Measurements from ENCODE around the gene FRMD4A.
"Not testable (repeated sequence)": the region's sequence is repeated elsewhere in the genome, so short reads cannot be mapped to it uniquely, and the experiment has no call there.

Gene FRMD4A

GRCh38 chr10:13924040-13924725 lies 406.5 kb downstream of the FRMD4A start:
- Mint-ChIP-seq H3K4me3 (no peak overlapping the region), H3K9me3 (no peaks in the 10 kb centered on the region), H3K27me3 (no peaks in the 10 kb centered on the region), H3K36me3 (no peaks in the 10 kb centered on the region), H3K4me1 (peaks cover 30% of the 10 kb centered on the region), H3K27ac (no peak overlapping the region)
- ATAC-seq = no peak

DNA sequence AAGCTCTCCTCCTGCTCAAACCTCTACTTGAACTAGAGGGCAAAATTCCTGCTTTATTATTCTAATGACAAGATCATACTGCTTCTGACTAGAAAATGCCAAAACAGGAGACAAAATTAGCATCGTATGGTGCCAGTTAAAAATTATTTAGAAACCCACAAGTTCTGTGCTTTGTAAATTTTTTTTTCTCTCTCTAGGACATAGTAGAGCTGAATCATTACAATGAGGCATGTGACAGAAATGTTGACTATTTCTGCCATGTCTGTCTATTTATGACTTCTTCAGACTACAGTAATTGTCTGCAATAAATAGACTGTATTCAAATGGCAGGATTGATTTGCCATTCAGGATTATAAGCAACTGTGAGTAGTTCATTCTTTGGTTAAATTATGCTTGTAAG lies 408.1 kb downstream of the FRMD4A start:
- no peak overlapping the region for H3K27ac Mint-ChIP-seq
- H3K36me3 Mint-ChIP-seq = no peaks in the 10 kb centered on the region
- no peak for ATAC-seq
- H3K9me3 Mint-ChIP-seq = no peaks in the 10 kb centered on the region
- peaks cover 30% of the 10 kb centered on the region for H3K4me1 Mint-ChIP-seq
- H3K27me3 Mint-ChIP-seq = no peaks in the 10 kb centered on the region
- H3K4me3 Mint-ChIP-seq = no peak overlapping the region

GRCh38 chr10:13921941-13922340 lies 408.8 kb downstream of the FRMD4A start:
- H3K4me3 Mint-ChIP-seq = no peak overlapping the region
- H3K9me3 Mint-ChIP-seq = no peaks in the 10 kb centered on the region
- no peaks in the 10 kb centered on the region for H3K27me3 Mint-ChIP-seq
- H3K36me3 Mint-ChIP-seq = no peaks in the 10 kb centered on the region
- ATAC-seq = no peak
- peaks cover 30% of the 10 kb centered on the region for H3K4me1 Mint-ChIP-seq
- H3K27ac Mint-ChIP-seq = no peak overlapping the region

DNA sequence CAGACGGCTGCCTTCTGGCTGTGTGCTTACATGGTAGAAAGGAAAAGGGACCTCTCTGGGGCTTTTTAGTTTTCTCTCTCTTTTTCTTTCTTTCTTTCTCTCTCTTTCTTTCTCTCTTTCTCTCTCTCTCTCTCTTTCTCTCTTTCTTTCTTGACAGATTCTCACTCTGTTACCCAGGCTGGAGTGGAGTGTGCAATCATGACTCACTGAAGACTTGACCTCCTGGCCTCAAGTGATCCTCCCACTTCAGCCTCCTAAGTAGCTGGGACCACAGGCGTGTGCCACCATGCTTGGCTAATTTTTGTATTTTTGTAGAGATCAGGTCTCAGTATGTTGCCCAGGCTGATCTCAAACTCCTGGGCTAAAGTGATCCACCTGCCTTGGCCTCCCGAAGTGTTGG lies 409.6 kb downstream of the FRMD4A start:
- H3K4me3 Mint-ChIP-seq, H3K27me3 Mint-ChIP-seq, ATAC-seq, H3K36me3 Mint-ChIP-seq, H3K9me3 Mint-ChIP-seq, H3K27ac Mint-ChIP-seq: not testable (repeated sequence)
- H3K4me1 Mint-ChIP-seq = peaks cover 28% of the 10 kb centered on the region

GRCh38 chr10:13920465-13920864 lies 410.3 kb downstream of the FRMD4A start:
- Mint-ChIP-seq H3K4me3 (no peak overlapping the region), H3K9me3 (no peaks in the 10 kb centered on the region), H3K4me1 (peaks cover 21% of the 10 kb centered on the region), H3K36me3 (no peaks in the 10 kb centered on the region), H3K27me3 (no peaks in the 10 kb centered on the region), H3K27ac (no peak overlapping the region)
- ATAC-seq = no peak

- ATAC-seq = no peak
- H3K9me3 Mint-ChIP-seq = no peaks in the 10 kb centered on the region
- H3K36me3 Mint-ChIP-seq = no peaks in the 10 kb centered on the region
- no peaks in the 10 kb centered on the region for H3K27me3 Mint-ChIP-seq
- H3K27ac Mint-ChIP-seq = no peak overlapping the region
- peaks cover 17% of the 10 kb centered on the region for H3K4me1 Mint-ChIP-seq
- H3K4me3 Mint-ChIP-seq = no peak overlapping the region
Measured at GRCh38 chr10:13920031-13920430, 410.7 kb downstream of the FRMD4A start.

DNA sequence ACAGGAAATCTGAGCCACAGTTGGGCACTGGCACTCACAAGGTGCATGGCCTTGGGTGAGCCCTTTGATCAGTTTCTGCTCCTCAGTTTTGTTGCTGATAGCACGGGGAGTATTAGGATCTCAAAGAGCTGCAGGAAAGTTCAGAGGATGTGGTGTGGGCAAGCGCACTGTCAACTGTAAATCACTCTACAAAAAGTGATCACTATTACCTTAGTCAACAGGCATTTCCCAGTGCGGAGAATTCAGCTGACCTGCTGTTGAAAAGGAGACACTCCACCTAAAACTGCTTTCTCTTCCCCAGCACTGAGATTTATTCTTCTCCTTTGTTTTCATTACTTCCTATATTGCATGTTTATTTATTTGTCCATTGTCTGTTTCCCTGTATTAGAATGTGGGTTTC lies 412.9 kb downstream of the FRMD4A start:
- Mint-ChIP-seq H3K36me3 (no peaks in the 10 kb centered on the region), H3K9me3 (no peaks in the 10 kb centered on the region), H3K27ac (no peak overlapping the region), H3K27me3 (no peaks in the 10 kb centered on the region), H3K4me1 (peaks cover 16% of the 10 kb centered on the region), H3K4me3 (no peak overlapping the region)
- ATAC-seq = no peak

DNA sequence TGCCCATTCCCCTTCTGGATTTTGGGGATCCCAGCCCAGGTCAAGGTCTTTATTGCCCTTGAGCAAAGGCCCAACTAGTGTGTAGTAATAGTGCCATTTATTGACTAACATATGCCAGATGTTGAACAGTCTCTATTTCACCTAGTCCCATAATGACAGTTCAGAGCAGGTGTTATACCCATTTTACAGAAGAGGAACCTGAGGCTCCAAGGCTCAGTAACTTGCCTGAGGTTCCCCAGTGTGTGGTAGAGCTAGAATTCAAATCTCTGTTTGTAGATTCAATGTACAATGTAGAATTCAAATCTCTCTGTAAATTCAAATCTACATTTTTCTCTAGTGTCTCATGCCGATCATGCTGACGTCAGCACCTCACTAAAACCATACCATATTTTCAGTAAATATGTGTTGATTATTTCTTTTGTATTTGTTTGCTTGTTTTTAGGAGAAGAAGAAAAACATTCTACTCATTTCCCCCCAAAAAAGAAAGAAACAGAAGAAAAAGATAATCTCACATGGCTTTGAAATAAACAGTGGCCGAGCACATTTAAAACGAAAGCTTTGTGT lies 414.3 kb downstream of the FRMD4A start:
- Mint-ChIP-seq H3K4me1 (peaks cover 16% of the 10 kb centered on the region), H3K4me3 (no peak overlapping the region), H3K27me3 (no peaks in the 10 kb centered on the region), H3K27ac (no peak overlapping the region), H3K9me3 (no peaks in the 10 kb centered on the region), H3K36me3 (no peaks in the 10 kb centered on the region)
- no peak for ATAC-seq

DNA sequence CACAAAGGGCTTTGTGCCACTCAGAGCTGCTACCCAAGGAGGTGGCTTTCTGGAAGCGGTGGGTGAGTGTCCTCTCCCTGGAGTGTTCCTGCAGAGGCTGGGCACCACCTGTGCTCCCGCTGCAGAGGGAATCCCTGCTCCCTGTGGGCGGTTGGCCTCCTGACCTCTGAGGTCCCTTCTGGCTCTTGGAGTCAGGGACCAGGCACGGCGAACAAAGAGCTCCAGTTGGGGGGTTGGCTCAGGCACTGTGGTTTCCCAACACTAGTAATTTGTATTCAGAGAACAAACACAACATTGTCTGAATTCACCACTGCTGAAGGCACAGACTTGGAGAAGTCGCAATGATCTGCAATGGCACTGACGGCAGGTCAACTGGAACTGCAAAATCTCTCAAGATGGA lies 415.0 kb downstream of the FRMD4A start:
- no peak for ATAC-seq
- no peaks in the 10 kb centered on the region for H3K36me3 Mint-ChIP-seq
- H3K27me3 Mint-ChIP-seq = no peaks in the 10 kb centered on the region
- no peak overlapping the region for H3K4me3 Mint-ChIP-seq
- no peaks in the 10 kb centered on the region for H3K9me3 Mint-ChIP-seq
- peaks cover 9% of the 10 kb centered on the region for H3K4me1 Mint-ChIP-seq
- no peak overlapping the region for H3K27ac Mint-ChIP-seq

DNA sequence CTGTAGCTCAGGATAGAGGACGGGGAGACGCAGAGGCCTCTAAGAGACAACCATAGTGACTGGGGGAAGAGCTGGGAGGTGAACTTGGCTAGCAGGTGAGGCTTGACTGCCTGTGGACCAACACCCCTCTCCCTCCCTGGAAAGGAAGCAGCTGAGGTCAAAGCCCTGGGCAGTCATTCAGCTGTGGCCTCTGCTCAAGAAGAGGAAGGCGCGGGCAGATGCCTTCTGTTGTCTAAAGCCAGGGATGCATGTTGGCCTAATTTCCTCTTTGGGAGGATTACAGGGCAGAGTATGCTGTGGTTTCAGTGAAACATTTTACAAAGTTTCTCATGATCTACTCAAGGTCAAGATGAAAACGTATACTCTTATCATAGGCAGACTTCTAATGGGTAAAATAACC lies 416.8 kb downstream of the FRMD4A start:
- H3K9me3 Mint-ChIP-seq = peaks cover 1% of the 10 kb centered on the region
- H3K27me3 Mint-ChIP-seq = peaks cover 4% of the 10 kb centered on the region
- peaks cover 8% of the 10 kb centered on the region for H3K4me1 Mint-ChIP-seq
- no peak overlapping the region for H3K27ac Mint-ChIP-seq
- H3K36me3 Mint-ChIP-seq = peaks cover under 1% of the 10 kb centered on the region
- ATAC-seq = no peak
- H3K4me3 Mint-ChIP-seq = no peak overlapping the region

DNA sequence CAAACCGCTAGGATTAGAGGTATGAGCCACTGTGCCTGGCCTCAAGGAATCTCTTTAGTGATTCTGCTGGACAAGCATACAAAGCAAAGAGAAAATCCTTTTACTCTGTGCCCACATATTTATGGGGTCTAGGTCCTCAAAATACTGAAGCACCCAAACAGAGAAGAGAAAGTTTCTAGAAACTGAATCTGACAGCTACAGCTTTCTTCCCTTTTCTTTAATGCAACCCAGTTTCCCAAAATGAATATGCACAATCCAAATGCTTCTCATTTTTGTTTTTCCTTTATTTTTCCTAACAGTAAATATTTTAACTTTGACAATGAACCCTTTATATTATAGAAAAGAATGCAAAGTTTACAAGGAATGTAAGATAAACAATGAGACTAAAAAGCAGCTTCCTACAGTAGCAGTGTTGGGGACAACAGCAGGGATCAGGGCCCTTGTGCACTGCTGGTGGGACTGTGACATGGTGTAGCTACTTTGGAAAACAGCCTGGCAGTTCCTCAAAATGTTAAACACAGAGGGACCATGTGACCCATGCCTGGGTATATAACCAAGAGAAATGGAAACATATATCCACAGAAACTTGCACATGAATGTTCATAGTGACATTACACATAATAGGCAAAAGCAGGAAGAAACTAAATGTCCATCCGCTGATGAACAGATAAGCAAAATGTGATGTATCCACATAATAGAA lies 418.8 kb downstream of the FRMD4A start:
- ATAC-seq = no peak
- H3K4me1 Mint-ChIP-seq = peaks cover 8% of the 10 kb centered on the region
- H3K27me3 Mint-ChIP-seq = peaks cover 12% of the 10 kb centered on the region
- no peak overlapping the region for H3K4me3 Mint-ChIP-seq
- peaks cover 6% of the 10 kb centered on the region for H3K9me3 Mint-ChIP-seq
- no peak overlapping the region for H3K27ac Mint-ChIP-seq
- H3K36me3 Mint-ChIP-seq = peaks cover 5% of the 10 kb centered on the region

DNA sequence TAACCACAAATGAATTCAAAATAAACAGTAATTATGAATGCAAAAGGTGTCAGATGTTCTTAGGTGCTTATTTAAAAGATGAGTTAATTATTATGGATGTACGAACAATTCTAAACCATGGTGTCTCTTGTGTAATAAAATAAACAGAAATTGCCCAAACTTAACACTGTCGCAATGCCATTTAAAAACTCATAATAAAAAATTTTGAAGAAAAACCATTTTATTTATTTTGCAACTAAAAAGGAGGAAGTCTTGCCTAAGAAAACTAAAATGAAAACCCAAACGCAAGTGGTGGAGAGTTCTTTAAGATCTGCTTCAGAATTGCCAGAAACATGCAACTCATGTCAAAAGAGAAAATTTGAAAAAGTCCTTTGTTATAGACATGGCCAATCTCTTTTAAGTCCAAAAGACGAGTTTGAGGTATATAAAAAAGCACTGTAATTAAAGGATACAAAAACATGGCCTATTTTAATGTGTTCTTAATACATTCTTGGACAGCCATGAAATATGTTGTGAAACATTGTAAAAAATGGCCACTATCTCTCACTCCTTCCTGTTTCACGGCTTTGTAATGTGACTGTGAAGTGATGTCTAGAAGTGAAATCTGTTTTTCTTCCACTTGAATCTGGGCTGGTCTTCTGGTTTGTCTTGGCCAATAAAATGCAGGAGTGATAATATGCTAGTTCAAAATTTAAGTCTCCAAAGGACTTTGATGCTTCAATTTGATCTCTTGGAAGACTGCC lies 421.0 kb downstream of the FRMD4A start:
- H3K27ac Mint-ChIP-seq = no peak overlapping the region
- ATAC-seq = no peak
- peaks cover 6% of the 10 kb centered on the region for H3K9me3 Mint-ChIP-seq
- peaks cover 17% of the 10 kb centered on the region for H3K4me1 Mint-ChIP-seq
- H3K36me3 Mint-ChIP-seq = peaks cover 5% of the 10 kb centered on the region
- no peak overlapping the region for H3K4me3 Mint-ChIP-seq
- peaks cover 12% of the 10 kb centered on the region for H3K27me3 Mint-ChIP-seq

DNA sequence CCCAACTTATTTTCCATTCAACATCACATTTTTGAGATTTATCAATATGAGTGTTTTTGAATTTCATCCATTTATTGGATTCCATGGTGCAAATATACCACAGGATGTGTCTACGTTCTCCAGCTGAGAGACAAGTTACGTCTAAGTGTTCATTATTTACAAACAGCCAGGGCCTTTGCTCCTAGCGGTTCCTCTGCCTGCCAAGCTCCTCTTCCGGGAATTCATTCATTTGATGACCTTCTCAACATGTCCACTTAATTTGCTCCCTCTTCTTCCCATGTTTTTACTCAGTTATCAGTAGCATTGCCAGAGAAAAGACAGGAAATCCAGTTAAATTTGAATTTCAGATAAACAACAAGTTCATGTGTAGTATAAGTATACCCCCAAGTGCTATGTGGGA lies 422.2 kb downstream of the FRMD4A start:
- H3K4me3 Mint-ChIP-seq = no peak overlapping the region
- peaks cover 12% of the 10 kb centered on the region for H3K27me3 Mint-ChIP-seq
- ATAC-seq = no peak
- peaks cover 5% of the 10 kb centered on the region for H3K36me3 Mint-ChIP-seq
- peaks cover 6% of the 10 kb centered on the region for H3K9me3 Mint-ChIP-seq
- H3K4me1 Mint-ChIP-seq = peaks cover 11% of the 10 kb centered on the region
- no peak overlapping the region for H3K27ac Mint-ChIP-seq

- Mint-ChIP-seq H3K27me3 (peaks cover 12% of the 10 kb centered on the region), H3K4me3 (no peak overlapping the region), H3K27ac (no peak overlapping the region), H3K9me3 (peaks cover 6% of the 10 kb centered on the region), H3K36me3 (peaks cover 5% of the 10 kb centered on the region), H3K4me1 (peaks cover 10% of the 10 kb centered on the region)
- ATAC-seq = peak; percentile 65
Measured at GRCh38 chr10:13907570-13907969, 423.2 kb downstream of the FRMD4A start.

- Mint-ChIP-seq H3K4me3 (no peak overlapping the region), H3K9me3 (peaks cover 9% of the 10 kb centered on the region), H3K4me1 (peaks cover 10% of the 10 kb centered on the region), H3K36me3 (peaks cover 5% of the 10 kb centered on the region), H3K27me3 (peaks cover 12% of the 10 kb centered on the region), H3K27ac (no peak overlapping the region)
- ATAC-seq = no peak
Measured at GRCh38 chr10:13905281-13905680, 425.4 kb downstream of the FRMD4A start.
